ENCODE results near the gene RDH13. TPM values are rescaled to one million over a fixed set of nuclear protein-coding genes. Genes with fewer than 3 reads are reported as not detected.

The RDH13 gene
- polyA plus RNA-seq, 2 of the 4 experiments (the other 2 are of a cell fraction), result 10.6 to 12.8 TPM

GRCh38 chr19:55078996-55079395, 16.0 kb upstream of the RDH13 start:
- no peak for DNase-seq (ENCODE audit: low read depth in 1 of 2, low spot score in 1 of 2)
- TF ChIP-seq HEYL (CRISPR knock-in tag; IDR thresholded peaks at IDR 0.05), result no peak
- TF ChIP-seq MAZ (IDR thresholded peaks at IDR 0.05; ENCODE audit: borderline replicate concordance, low read depth, low read length), result no peak
- no peak for TF ChIP-seq ESRRA (IDR thresholded peaks at IDR 0.05; ENCODE audit: borderline replicate concordance, low read length)
- TF ChIP-seq CBX8 (IDR thresholded peaks at IDR 0.05), result no peak
- TF ChIP-seq JUNB (IDR thresholded peaks at IDR 0.05), result no peak
- TF ChIP-seq FOXS1 (CRISPR knock-in tag; IDR thresholded peaks at IDR 0.05), result no peak
- no peak for TF ChIP-seq NR3C1 (IDR thresholded peaks at IDR 0.05)
- TF ChIP-seq KDM5A (IDR thresholded peaks at IDR 0.05), result no peak
- no peak for TF ChIP-seq REST (IDR thresholded peaks at IDR 0.05)
- no peak for TF ChIP-seq BHLHE40 (IDR thresholded peaks at IDR 0.05; ENCODE audit: low read depth, low read length)
- no peak for TF ChIP-seq RARB (CRISPR knock-in tag; IDR thresholded peaks at IDR 0.05)
- TF ChIP-seq, protein P1, sequence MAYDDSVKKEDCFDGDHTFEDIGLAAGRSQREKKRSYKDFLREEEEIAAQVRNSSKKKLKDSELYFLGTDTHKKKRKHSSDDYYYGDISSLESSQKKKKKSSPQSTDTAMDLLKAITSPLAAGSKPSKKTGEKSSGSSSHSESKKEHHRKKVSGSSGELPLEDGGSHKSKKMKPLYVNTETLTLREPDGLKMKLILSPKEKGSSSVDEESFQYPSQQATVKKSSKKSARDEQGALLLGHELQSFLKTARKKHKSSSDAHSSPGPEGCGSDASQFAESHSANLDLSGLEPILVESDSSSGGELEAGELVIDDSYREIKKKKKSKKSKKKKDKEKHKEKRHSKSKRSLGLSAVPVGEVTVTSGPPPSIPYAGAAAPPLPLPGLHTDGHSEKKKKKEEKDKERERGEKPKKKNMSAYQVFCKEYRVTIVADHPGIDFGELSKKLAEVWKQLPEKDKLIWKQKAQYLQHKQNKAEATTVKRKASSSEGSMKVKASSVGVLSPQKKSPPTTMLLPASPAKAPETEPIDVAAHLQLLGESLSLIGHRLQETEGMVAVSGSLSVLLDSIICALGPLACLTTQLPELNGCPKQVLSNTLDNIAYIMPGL (CRISPR knock-in tag; IDR thresholded peaks at IDR 0.05; ENCODE audit: borderline replicate concordance), result no peak
- no peak for TF ChIP-seq HOXB5 (CRISPR knock-in tag; IDR thresholded peaks at IDR 0.05)
- Histone ChIP-seq H3K27ac (no peak overlapping the region), H3K4me1 (no peaks in the 10 kb centered on the region), H3K9me3 (no peaks in the 10 kb centered on the region), H3K4me3 (no peak overlapping the region), H3K4me2 (no peak overlapping the region)
- ChIA-PET POLR2A (no interaction called here), CTCF (interaction anchor here (1.9 to 2.9 kb wide), 3 partner anchors 9 to 11 kb away, joined by 4 to 17 read pairs (median 10); no protein-coding TSS in a partner anchor)
- no peak for ATAC-seq
- no peak for FAIRE-seq
- WGBS (ENCODE audit: missing lambda C conversion rate), result 87% methylated on average over 5 of the region's 5 CpGs

- no peaks in the 10 kb centered on the region for H3K9me3 ChIP-seq
- CTCF ChIA-PET, result interaction anchor here (0.6 to 8.3 kb wide), 2 partner anchors 11 to 599 kb away, joined by 3 to 77 read pairs; no protein-coding TSS in a partner anchor
- DNase-seq (ENCODE audit: low read depth in 1 of 2, low spot score in 1 of 2), result no peak
- TF ChIP-seq, protein P2, sequence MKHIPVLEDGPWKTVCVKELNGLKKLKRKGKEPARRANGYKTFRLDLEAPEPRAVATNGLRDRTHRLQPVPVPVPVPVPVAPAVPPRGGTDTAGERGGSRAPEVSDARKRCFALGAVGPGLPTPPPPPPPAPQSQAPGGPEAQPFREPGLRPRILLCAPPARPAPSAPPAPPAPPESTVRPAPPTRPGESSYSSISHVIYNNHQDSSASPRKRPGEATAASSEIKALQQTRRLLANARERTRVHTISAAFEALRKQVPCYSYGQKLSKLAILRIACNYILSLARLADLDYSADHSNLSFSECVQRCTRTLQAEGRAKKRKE (CRISPR knock-in tag; IDR thresholded peaks at IDR 0.05; ENCODE audit: low read depth), result no peak
- no peak for TF ChIP-seq PHF8 (IDR thresholded peaks at IDR 0.05; ENCODE audit: borderline replicate concordance, low read depth)
- no peak for TF ChIP-seq POLR2AphosphoS2 (conservative IDR thresholded peaks at IDR 0.05; ENCODE audit: low read length)
- no peak for TF ChIP-seq JUNB (IDR thresholded peaks at IDR 0.05)
- TF ChIP-seq KDM5A (IDR thresholded peaks at IDR 0.05), result no peak
- no peak for TF ChIP-seq POLR2A (IDR thresholded peaks at IDR 0.05; ENCODE audit: low read length)
- TF ChIP-seq, protein P3, sequence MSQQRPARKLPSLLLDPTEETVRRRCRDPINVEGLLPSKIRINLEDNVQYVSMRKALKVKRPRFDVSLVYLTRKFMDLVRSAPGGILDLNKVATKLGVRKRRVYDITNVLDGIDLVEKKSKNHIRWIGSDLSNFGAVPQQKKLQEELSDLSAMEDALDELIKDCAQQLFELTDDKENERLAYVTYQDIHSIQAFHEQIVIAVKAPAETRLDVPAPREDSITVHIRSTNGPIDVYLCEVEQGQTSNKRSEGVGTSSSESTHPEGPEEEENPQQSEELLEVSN (IDR thresholded peaks at IDR 0.05; ENCODE audit: borderline replicate concordance, low read depth), result no peak
- no peak for TF ChIP-seq MAFK (IDR thresholded peaks at IDR 0.05; ENCODE audit: partially characterized antibody)
- FAIRE-seq, result no peak
- H3K4me3 ChIP-seq, result no peak overlapping the region
- H3K4me1 ChIP-seq, result no peaks in the 10 kb centered on the region
- no peak overlapping the region for H3K27ac ChIP-seq
- POLR2A ChIA-PET, result interaction anchor here (1.4 kb wide), 1 partner anchor 182 kb away, joined by 4 read pairs; the partner anchor contains the start of gene PPP6R1
- 79% methylated on average over 2 of the region's 2 CpGs for WGBS (ENCODE audit: missing lambda C conversion rate)
- H3K4me2 ChIP-seq, result no peak overlapping the region
- no peak for ATAC-seq
These were observed 14.2 kb upstream of the RDH13 start for GRCh38 chr19:55077106-55077505.
